ENCODE measurements around the gene ARID2. TPM values are rescaled to one million over a fixed set of nuclear protein-coding genes. Genes with fewer than 3 reads are reported as not detected.

ARID2 gene
- total RNA-seq, 1 donor from 2014 or later = 63.6 TPM

DNA sequence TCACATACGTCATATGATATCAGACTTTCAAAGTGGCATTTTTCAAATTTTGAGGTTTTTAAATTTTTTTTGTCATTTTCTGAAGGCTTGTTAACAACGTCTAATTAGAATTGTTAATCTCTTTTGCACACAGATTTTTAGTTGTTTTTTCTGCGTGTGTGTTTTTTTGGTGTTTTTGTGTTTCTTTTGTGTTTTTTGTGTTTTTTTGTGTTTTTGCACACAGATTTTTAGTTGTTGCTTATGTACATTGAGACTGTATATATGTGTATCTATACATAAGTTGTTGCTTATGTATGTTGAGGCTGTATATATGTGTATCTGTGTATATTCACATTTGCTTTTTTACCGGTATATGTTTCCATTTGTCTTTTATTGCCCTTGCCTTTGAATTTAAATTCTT, 30.8 kb downstream of the ARID2 start:
- no peak for DNase-seq (ENCODE audit: low spot score, unreplicated experiment)
- H3K4me1 Mint-ChIP-seq (ENCODE audit: low read depth) = peaks cover 33% of the 10 kb centered on the region
- H3K4me3 Mint-ChIP-seq (ENCODE audit: low read depth) = no peak overlapping the region
- TF ChIP-seq, protein P1, sequence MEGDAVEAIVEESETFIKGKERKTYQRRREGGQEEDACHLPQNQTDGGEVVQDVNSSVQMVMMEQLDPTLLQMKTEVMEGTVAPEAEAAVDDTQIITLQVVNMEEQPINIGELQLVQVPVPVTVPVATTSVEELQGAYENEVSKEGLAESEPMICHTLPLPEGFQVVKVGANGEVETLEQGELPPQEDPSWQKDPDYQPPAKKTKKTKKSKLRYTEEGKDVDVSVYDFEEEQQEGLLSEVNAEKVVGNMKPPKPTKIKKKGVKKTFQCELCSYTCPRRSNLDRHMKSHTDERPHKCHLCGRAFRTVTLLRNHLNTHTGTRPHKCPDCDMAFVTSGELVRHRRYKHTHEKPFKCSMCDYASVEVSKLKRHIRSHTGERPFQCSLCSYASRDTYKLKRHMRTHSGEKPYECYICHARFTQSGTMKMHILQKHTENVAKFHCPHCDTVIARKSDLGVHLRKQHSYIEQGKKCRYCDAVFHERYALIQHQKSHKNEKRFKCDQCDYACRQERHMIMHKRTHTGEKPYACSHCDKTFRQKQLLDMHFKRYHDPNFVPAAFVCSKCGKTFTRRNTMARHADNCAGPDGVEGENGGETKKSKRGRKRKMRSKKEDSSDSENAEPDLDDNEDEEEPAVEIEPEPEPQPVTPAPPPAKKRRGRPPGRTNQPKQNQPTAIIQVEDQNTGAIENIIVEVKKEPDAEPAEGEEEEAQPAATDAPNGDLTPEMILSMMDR (IDR thresholded peaks at IDR 0.05; ENCODE audit: unreplicated experiment) = no peak
- no peak overlapping the region for H3K27ac Mint-ChIP-seq
- no peaks in the 10 kb centered on the region for H3K27me3 Mint-ChIP-seq
- no peaks in the 10 kb centered on the region for H3K9me3 Mint-ChIP-seq (ENCODE audit: low read depth)
- peaks cover 2% of the 10 kb centered on the region for H3K36me3 Mint-ChIP-seq (ENCODE audit: insufficient read depth)

DNA sequence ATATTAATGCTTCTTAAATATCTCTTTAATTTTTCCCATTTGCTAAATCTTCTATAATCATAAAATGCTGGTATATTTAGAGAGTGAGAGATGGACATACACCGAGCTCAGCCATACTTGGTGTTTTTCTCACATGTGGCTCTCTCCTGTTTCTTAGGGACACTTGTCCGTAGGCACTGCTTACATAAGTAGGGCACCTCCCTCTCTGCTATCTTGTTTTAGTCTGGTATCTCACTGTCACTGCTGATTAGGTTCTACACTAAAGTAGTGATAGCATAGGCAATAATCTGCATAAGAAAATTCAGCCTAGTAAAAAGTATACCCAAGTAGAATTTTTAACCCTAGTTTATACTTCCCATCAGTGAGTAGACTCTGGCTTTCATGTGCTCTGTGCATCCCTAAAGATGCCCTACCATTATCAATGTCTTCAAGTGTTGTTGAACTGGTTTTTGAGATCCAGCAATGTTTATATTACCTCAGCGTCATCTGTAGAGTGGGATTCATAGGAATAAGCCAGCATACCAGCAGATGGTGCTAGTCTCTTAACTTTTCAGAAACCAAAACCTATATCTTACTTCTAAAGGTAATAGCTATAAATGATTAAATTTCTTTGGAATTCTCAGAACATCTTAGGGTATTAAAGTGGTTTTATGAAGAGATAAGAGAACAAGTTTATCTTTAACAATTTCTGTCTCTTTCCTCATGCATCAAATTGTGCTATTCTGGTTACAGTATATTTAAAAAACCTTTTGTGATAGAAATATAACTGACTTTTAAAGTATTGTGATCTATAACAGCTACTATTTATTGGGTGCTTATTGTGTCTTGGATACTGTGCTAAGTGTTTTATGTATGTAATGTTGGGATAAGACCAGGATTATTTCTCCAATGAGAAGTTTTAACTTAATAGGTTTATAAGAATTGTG, 32.9 kb downstream of the ARID2 start:
- TF ChIP-seq, protein P1 (IDR thresholded peaks at IDR 0.05; ENCODE audit: unreplicated experiment) = peak; percentile 64
- Mint-ChIP-seq H3K27ac (peak overlapping the region; percentile 46), H3K4me3 (ENCODE audit: low read depth) (no peak overlapping the region), H3K4me1 (ENCODE audit: low read depth) (peaks cover 21% of the 10 kb centered on the region), H3K9me3 (ENCODE audit: low read depth) (no peaks in the 10 kb centered on the region), H3K27me3 (no peaks in the 10 kb centered on the region), H3K36me3 (ENCODE audit: insufficient read depth) (peaks cover 4% of the 10 kb centered on the region)
- no peak for DNase-seq (ENCODE audit: low spot score, unreplicated experiment)

DNA sequence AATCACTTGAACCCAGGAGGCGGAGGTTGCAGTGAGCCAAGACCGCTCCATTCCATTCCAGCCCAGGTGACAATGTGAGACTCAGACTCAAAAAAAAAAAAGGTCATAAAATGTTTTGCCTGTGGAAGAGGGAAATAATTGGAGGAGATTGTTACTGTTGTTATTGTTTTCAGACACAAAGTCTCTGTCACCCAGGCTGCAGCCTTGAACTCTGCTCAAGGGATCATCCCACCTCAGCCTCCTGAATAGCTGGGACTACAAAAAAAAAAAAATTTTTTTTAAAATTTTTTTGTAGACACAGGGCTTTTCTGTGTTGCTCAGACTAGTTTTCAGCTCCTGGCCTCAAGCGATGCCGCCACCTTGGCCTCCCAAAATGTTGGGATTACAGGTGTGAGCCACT, 33.9 kb downstream of the ARID2 start:
- no peak overlapping the region for H3K27ac Mint-ChIP-seq
- no peak overlapping the region for H3K4me3 Mint-ChIP-seq (ENCODE audit: low read depth)
- no peaks in the 10 kb centered on the region for H3K27me3 Mint-ChIP-seq
- TF ChIP-seq, protein P1 (IDR thresholded peaks at IDR 0.05; ENCODE audit: unreplicated experiment) = no peak
- H3K4me1 Mint-ChIP-seq (ENCODE audit: low read depth) = peaks cover 19% of the 10 kb centered on the region
- no peak for DNase-seq (ENCODE audit: low spot score, unreplicated experiment)
- H3K36me3 Mint-ChIP-seq (ENCODE audit: insufficient read depth) = peaks cover 9% of the 10 kb centered on the region
- no peaks in the 10 kb centered on the region for H3K9me3 Mint-ChIP-seq (ENCODE audit: low read depth)

DNA sequence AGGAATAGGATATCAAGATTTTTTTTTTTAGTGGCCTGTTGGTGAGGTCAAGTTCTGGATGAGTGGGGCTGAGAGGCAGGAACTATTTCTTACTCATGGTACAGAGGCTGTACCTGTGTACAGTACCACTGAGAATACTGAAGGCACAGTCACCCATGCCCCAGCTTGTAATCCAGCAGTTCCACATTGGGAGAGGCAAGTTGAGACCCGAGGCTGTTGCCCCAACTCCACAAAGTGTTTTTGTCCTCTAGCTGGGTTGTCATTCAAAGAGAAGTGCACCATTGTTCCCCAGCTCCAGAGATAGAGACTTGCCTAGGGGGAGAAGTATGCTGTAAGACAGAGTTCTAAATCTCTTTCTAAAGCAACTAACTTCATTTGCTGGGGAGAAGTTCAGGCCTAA, 38.7 kb downstream of the ARID2 start:
- Mint-ChIP-seq H3K27me3 (no peaks in the 10 kb centered on the region), H3K4me1 (ENCODE audit: low read depth) (peaks cover 7% of the 10 kb centered on the region), H3K9me3 (ENCODE audit: low read depth) (peaks cover 6% of the 10 kb centered on the region), H3K4me3 (ENCODE audit: low read depth) (no peak overlapping the region), H3K27ac (no peak overlapping the region), H3K36me3 (ENCODE audit: insufficient read depth) (peaks cover 18% of the 10 kb centered on the region)
- TF ChIP-seq, protein P1 (IDR thresholded peaks at IDR 0.05; ENCODE audit: unreplicated experiment) = no peak
- no peak for DNase-seq (ENCODE audit: low spot score, unreplicated experiment)

DNA sequence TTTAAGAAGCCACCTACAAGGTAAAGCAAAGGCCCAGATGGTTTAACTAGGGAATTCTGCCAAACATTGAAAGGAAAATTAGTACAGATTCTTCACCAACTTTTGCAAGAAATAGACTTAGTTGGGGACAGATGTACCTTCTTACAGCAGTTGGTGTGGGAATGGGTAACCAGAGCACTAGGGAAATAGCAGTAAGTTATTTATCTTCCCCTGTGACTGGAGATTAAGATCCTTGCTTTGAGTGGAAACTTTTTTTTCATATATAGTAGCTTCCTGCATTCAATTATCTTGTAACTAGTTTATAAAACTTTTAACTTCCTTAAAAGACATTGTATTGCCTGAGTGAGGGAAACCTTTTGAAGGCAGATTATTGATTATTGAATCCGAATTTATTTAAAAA, 44.2 kb downstream of the ARID2 start:
- Mint-ChIP-seq H3K27me3 (no peaks in the 10 kb centered on the region), H3K27ac (no peak overlapping the region), H3K4me1 (ENCODE audit: low read depth) (peaks cover 23% of the 10 kb centered on the region), H3K9me3 (ENCODE audit: low read depth) (peaks cover 6% of the 10 kb centered on the region), H3K4me3 (ENCODE audit: low read depth) (no peak overlapping the region), H3K36me3 (ENCODE audit: insufficient read depth) (peaks cover 6% of the 10 kb centered on the region)
- TF ChIP-seq, protein P1 (IDR thresholded peaks at IDR 0.05; ENCODE audit: unreplicated experiment) = no peak
- DNase-seq (ENCODE audit: low spot score, unreplicated experiment) = no peak
